Type B pancreatic cell (in vitro differentiated cells): ENCODE measurements around the gene STAP2. TPM values are rescaled to one million over a fixed set of nuclear protein-coding genes. Genes with fewer than 3 reads are reported as not detected.

Experiments used
- DNase-seq: peaks from one replicate; pipeline ENCODE4 v3.0.0; 2021; ENCODE audit warnings: mixed read lengths; ENCODE audit not compliant: unreplicated experiment; ENCODE audit errors: extremely low spot score
- H3K27ac Mint-ChIP-seq: 2 replicates; pipeline ENCODE4 v1.8.0; 2021; ENCODE audit warnings: mild to moderate bottlenecking, mixed read lengths
- H3K27me3 Mint-ChIP-seq: 2 replicates; pipeline ENCODE4 v1.8.0; 2021; ENCODE audit warnings: mixed read lengths
- H3K36me3 Mint-ChIP-seq: 2 replicates; pipeline ENCODE4 v1.8.0; 2021; ENCODE audit warnings: mixed read lengths
- H3K4me1 Mint-ChIP-seq: one replicate; pipeline ENCODE4 v1.8.0; 2021; ENCODE audit warnings: mixed read lengths; ENCODE audit not compliant: unreplicated experiment
- H3K4me3 Mint-ChIP-seq: 2 replicates; pipeline ENCODE4 v1.8.0; 2021; ENCODE audit warnings: mild to moderate bottlenecking, mixed read lengths
- H3K9me3 Mint-ChIP-seq: 2 replicates; pipeline ENCODE4 v1.8.0; 2021; ENCODE audit warnings: mixed read lengths
- CTCF ChIP-seq: fragments of 200-600 bp; sonication (generic); conservative IDR thresholded peaks from 2 replicates; pipeline ENCODE4 v1.5.0; 2021; ENCODE audit warnings: antibody characterized with exemption, mild to moderate bottlenecking
- total RNA-seq: library from RNA; stranded (reverse); gene quantifications from 2 replicates; pipeline ENCODE4 v1.2.1, GENCODE V29; 2021; ENCODE audit warnings: low replicate concordance

STAP2 gene
- total RNA-seq, 1 donor from 2014 or later: 42.5 TPM

- Mint-ChIP-seq H3K36me3 (peaks cover 9% of the 10 kb centered on the region), H3K4me3 (no peak overlapping the region), H3K9me3 (no peaks in the 10 kb centered on the region), H3K4me1 (no peaks in the 10 kb centered on the region), H3K27ac (no peak overlapping the region), H3K27me3 (peaks cover 5% of the 10 kb centered on the region)
- no peak for DNase-seq
- TF ChIP-seq CTCF: no peak
Observed at GRCh38 chr19:4347521-4347920, 8.9 kb upstream of the STAP2 start.

- Mint-ChIP-seq H3K27me3 (peaks cover 5% of the 10 kb centered on the region), H3K27ac (no peak overlapping the region), H3K9me3 (no peaks in the 10 kb centered on the region), H3K4me1 (no peaks in the 10 kb centered on the region), H3K4me3 (peak overlapping the region; percentile 46), H3K36me3 (peaks cover 9% of the 10 kb centered on the region)
- TF ChIP-seq CTCF: no peak
- no peak for DNase-seq
Observed at GRCh38 chr19:4346020-4346383, 7.4 kb upstream of the STAP2 start.

- no peak for DNase-seq
- H3K4me3 Mint-ChIP-seq: peak overlapping the region; percentile 75
- peaks cover 4% of the 10 kb centered on the region for H3K4me1 Mint-ChIP-seq
- peaks cover 9% of the 10 kb centered on the region for H3K36me3 Mint-ChIP-seq
- no peak overlapping the region for H3K27ac Mint-ChIP-seq
- peaks cover 5% of the 10 kb centered on the region for H3K27me3 Mint-ChIP-seq
- TF ChIP-seq CTCF: no peak
- H3K9me3 Mint-ChIP-seq: no peaks in the 10 kb centered on the region
Observed at GRCh38 chr19:4345342-4346019, 6.9 kb upstream of the STAP2 start.

GRCh38 chr19:4343370-4344307 lies 5.0 kb upstream of the STAP2 start, which contains the start of gene MPND:
TSS of gene MPND (plus strand) at chr19:4343562. CDS start at chr19:4343594, 32 bp downstream.
- Mint-ChIP-seq H3K27ac (peak within 1 kb of the TSS; percentile 98), H3K4me3 (peak within 1 kb of the TSS; percentile 92), H3K27me3 (peaks cover 5% of the 10 kb centered on the region), H3K36me3 (peaks cover 9% of the 10 kb centered on the region), H3K4me1 (peaks cover 4% of the 10 kb centered on the region), H3K9me3 (no peaks in the 10 kb centered on the region)
- no peak for TF ChIP-seq CTCF
- DNase-seq: peak; percentile 96

GRCh38 chr19:4342615-4343369 lies 4.2 kb upstream of the STAP2 start:
- Mint-ChIP-seq H3K4me3 (peak overlapping the region; percentile 92), H3K36me3 (peaks cover 9% of the 10 kb centered on the region), H3K27ac (peak overlapping the region; percentile 98), H3K27me3 (peaks cover 5% of the 10 kb centered on the region), H3K9me3 (no peaks in the 10 kb centered on the region), H3K4me1 (peaks cover 9% of the 10 kb centered on the region)
- peak; percentile 38 for TF ChIP-seq CTCF
- peak; percentile 97 for DNase-seq
